Heart right ventricle (tissue), 16 donors: Measurements from ENCODE around the gene DCDC2C. TPM values are rescaled to one million over a fixed set of nuclear protein-coding genes. Genes with fewer than 3 reads are reported as not detected.

ENCODE experiments used
- ATAC-seq, 8 donors: fragments of 200-7000 bp; cut with Tn5 transposase; one replicate each; pipeline ENCODE4 v1.9.1; 2020; ENCODE audit warnings: mild to moderate bottlenecking in 8 of 8, moderate library complexity in 8 of 8, moderate number of reproducible peaks in 1 of 8
- DNase-seq, 2 donors: peaks; one replicate each; pipeline ENCODE4 v3.0.0-alpha.2; 2020
- H3K27ac ChIP-seq, 10 donors: fragments of 200-600 bp; sonication (generic) in 2 of 10; one replicate each; pipeline versions ENCODE4 v1.5.0 to v1.8.0; 2020 to 2022; ENCODE audit warnings: mild to moderate bottlenecking in 3 of 10
- H3K27me3 ChIP-seq, 7 donors: fragments of 200-600 bp; one replicate each; pipeline ENCODE4 v1.8.0; 2021 to 2022; ENCODE audit warnings: mild to moderate bottlenecking in 2 of 7
- H3K36me3 ChIP-seq, 9 donors: fragments of 200-600 bp; sonication (generic) in 1 of 9; one replicate each; pipeline versions ENCODE4 v1.5.0 to v1.8.0; 2020 to 2022; ENCODE audit warnings: mild to moderate bottlenecking in 2 of 9
- H3K4me1 ChIP-seq, 9 donors: fragments of 200-600 bp; sonication (generic) in 1 of 9; one replicate each; pipeline versions ENCODE4 v1.5.0 to v1.8.0; 2020 to 2022; ENCODE audit warnings: mild to moderate bottlenecking in 4 of 9
- H3K4me3 ChIP-seq, 10 donors: fragments of 200-600 bp; sonication (generic) in 2 of 10; one replicate each; pipeline versions ENCODE4 v1.5.0 to v1.8.0; 2020 to 2022; ENCODE audit warnings: mild to moderate bottlenecking in 7 of 10, moderate library complexity in 2 of 10
- H3K9me3 ChIP-seq, 11 donors: fragments of 200-600 bp in 10 of 11; sonication (generic) in 2 of 11; one replicate each; pipeline versions ENCODE4 v1.5.0 to v1.8.0; 2013 to 2022; ENCODE audit warnings: mild to moderate bottlenecking in 2 of 11, control low read depth in 1 of 11, moderate library complexity in 1 of 11
- WGBS, 2 donors: extraction: QIAGEN DNeasy Blood & Tissue Kit; methylation state at CpG; one replicate each; pipeline ENCODE4 v1.1.7; 2013; ENCODE audit warnings: inconsistent platforms in 1 of 2; 5-methylcytosine and 5-hydroxymethylcytosine counted together
- intact Hi-C, 10 donors: fragments of 100-400 bp; cut with DNase I; formaldehyde crosslinking; loops; one replicate each; pipeline versions ENCODE4 v1.11.1 to v1.14.2; 2022
- polyA plus RNA-seq, 2 donors: library from polyadenylated mRNA; stranded (reverse); fragments of 200-250 nt; gene quantifications; one replicate each; pipeline ENCODE4 v1.2.3, GENCODE V29; 2013
- total RNA-seq, 10 donors: library from RNA; stranded (reverse); fragmentation: NEBNext Ultra II Directional in 3 of 10; extraction: Animal tissue kit (Norgen Biotek cat#: 25700) in 3 of 10; gene quantifications; one replicate each; pipeline versions ENCODE4 v1.2.1 to v1.2.4, GENCODE V29; 2021 to 2023
- TF ChIP-seq, protein P1 (sequence below), 9 donors: fragments of 200-600 bp; sonication (generic) in 2 of 9; IDR thresholded peaks; one replicate each; pipeline versions ENCODE4 v1.5.0 to v1.8.0; 2021 to 2022; ENCODE audit warnings: antibody characterized with exemption in 9 of 9, mild to moderate bottlenecking in 5 of 9, moderate library complexity in 1 of 9
- donor health status: Arrhythmogenic right ventricular cardiomyopathy.
- donor health status: ischemic (EF 13 %, LVEDD 7.1; RV severe dilation, severe dysfunction).
- donor health status: healthy with polysubstance abuse.
- donor health status: DM: no; HTN: yes; CAD: no.
- donor health status: DM: no; HTN: no; CAD: no.
- donor health status: ischemic (EF 25% LVEDD 6.9; RV normal size, moderate dysfunction).
- donor health status: ischemic (EF 25% LVEDD 5.7; RV mildly dilated, moderate dysfunction).
- donor health status: healthy.
- donor health status: DM: yes; HTN: yes; CAD: no.
- donor health status: Ischemic cardiomyopathy.
- donor health status: ischemic (EF 35%, LVEDD 5.7; RV mildly dilated, moderate dysfunction).
- donor health status: nonischemic (EF 11% LVEDD 7.7; RV severe dilation, severe dysfunction).
- donor health status: DM: yes; HTN: yes; CAD: no.
- donor health status: PGD.
- donor health status: ischemic (EF 29% LVEDD 5.4; RV normal size, mild dysfunction).
- donor health status: nonischemic (EF 23%, LVEDD 6.1; RV moderate dilation, normal function).

The DCDC2C gene
- total and polyA plus RNA-seq, 12 donors: 0.66 TPM; not detected in 11

DNA sequence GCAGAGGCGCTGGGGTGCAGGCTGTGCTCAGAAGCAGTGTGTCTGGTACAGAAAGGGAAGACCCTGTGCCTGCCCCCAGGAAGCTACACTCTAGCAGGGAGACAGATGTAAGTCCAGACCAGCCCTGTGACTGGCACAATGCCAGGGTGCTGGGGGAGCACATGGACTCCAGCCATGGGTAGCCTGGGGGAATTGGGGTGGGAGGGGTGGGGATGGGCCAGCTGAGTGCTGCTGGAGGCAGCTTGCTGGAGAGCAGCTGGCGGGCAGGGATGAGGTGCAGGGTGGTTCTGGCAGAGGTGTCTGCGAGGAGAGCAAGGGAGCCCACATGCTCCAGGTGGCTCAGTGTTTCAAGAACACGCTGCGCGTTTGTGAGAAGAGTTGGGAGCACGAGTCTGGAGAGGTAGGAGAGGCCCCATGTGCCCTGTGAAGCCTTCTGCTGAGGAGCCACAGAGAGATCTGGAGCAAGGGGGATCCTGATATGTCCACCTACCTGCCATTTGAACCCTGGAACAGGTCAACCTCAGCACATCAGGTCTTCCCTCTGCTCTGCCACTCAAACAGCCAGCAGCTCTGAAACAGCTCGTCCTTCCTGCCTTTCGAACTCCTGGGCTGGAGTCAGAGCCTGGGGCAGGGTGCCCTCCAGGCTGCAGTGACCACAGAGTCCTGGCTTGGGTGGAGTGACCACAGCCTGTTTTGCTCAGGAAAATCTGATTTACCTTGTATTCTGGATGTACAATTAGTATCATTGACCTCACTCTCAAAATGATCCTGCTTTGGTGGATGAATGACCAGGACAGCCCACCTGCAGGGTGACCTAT lies 30.3 kb upstream of the DCDC2C start:
- H3K4me1 ChIP-seq: no peaks in the 10 kb centered on the region
- peaks cover 0 to 17% (median 2%) of the 10 kb centered on the region in 7 donors for H3K27me3 ChIP-seq

GRCh38 chr2:3674066-3674845 lies 29.1 kb upstream of the DCDC2C start:
- Histone ChIP-seq H3K4me3 (no peak overlapping the region), H3K36me3 (no peaks in the 10 kb centered on the region), H3K27ac (no peak overlapping the region), H3K27me3 (peaks cover 0 to 23% (median 4%) of the 10 kb centered on the region in 7 donors), H3K4me1 (no peaks in the 10 kb centered on the region), H3K9me3 (no peaks in the 10 kb centered on the region)
- no peak for DNase-seq
- intact Hi-C loops: no loop called here
- WGBS, 2 donors: 87 to 90% methylated on average over 9 of the region's 9 CpGs
- no peak for ATAC-seq
- TF ChIP-seq, protein P1, sequence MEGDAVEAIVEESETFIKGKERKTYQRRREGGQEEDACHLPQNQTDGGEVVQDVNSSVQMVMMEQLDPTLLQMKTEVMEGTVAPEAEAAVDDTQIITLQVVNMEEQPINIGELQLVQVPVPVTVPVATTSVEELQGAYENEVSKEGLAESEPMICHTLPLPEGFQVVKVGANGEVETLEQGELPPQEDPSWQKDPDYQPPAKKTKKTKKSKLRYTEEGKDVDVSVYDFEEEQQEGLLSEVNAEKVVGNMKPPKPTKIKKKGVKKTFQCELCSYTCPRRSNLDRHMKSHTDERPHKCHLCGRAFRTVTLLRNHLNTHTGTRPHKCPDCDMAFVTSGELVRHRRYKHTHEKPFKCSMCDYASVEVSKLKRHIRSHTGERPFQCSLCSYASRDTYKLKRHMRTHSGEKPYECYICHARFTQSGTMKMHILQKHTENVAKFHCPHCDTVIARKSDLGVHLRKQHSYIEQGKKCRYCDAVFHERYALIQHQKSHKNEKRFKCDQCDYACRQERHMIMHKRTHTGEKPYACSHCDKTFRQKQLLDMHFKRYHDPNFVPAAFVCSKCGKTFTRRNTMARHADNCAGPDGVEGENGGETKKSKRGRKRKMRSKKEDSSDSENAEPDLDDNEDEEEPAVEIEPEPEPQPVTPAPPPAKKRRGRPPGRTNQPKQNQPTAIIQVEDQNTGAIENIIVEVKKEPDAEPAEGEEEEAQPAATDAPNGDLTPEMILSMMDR (IDR thresholded peaks at IDR 0.05): no peak

More for the DNA sequence above, 30.3 kb upstream of the DCDC2C start:
- WGBS, 2 donors: 86 to 87% methylated on average over 9 of the region's 9 CpGs
- H3K36me3 ChIP-seq: no peaks in the 10 kb centered on the region
- no peaks in the 10 kb centered on the region for H3K9me3 ChIP-seq
- no peak overlapping the region for H3K4me3 ChIP-seq
- intact Hi-C loops: no loop called here
- H3K27ac ChIP-seq: no peak overlapping the region
- DNase-seq (no peak), ATAC-seq (no peak)
- TF ChIP-seq, protein P1 (IDR thresholded peaks at IDR 0.05): no peak

DNA sequence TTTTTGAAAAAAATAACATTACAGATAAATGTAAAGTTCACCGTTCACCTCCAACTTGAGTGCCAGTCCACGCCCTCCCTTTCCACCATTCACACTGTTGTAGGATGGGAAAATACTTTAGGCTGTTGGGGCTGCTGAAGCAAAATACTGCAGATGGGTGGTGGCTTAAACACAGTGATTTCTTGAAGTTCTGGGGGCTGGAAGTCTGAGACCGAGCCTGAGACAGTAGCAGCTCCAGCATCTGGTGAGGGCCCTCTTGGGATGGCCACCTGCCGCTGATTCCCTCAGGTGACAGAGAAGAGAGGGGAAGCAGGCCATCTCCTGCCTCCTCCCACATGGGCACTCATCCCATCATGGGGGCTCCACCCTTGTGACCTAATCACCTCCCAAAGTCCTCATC lies 27.7 kb upstream of the DCDC2C start:
- intact Hi-C loops: no loop called here

DNA sequence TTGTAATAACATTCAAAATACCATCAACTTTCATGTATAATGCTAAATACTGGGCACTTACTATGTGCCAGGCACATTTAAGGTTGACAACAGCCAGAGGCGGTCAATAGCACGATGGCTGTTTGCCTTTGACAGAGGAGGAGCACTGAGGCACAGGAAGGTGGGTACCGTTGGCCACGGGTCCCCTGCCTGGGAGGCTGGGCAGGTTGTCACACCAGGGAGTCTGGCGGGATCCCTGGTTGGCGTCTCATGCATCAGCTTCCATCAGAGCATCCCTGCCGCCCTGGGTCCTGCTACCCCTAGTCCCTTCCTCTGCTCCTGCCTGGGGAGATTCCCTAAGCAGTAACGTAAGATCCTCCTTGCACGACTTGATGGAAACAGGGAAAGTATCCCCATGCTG lies 25.9 kb upstream of the DCDC2C start:
- Histone ChIP-seq H3K27me3 (peaks cover 0 to 25% (median 4%) of the 10 kb centered on the region in 7 donors), H3K4me3 (no peak overlapping the region), H3K9me3 (no peaks in the 10 kb centered on the region), H3K4me1 (no peaks in the 10 kb centered on the region), H3K36me3 (no peaks in the 10 kb centered on the region), H3K27ac (no peak overlapping the region)
- intact Hi-C loops: no loop called here
- WGBS, 2 donors: 82 to 86% methylated on average over 9 of the region's 9 CpGs
- no peak for DNase-seq
- ATAC-seq: no peak
- TF ChIP-seq, protein P1 (IDR thresholded peaks at IDR 0.05): no peak

More for the DNA sequence above, 27.7 kb upstream of the DCDC2C start:
- Histone ChIP-seq H3K27me3 (peaks cover 0 to 25% (median 4%) of the 10 kb centered on the region in 7 donors), H3K9me3 (no peaks in the 10 kb centered on the region), H3K4me1 (no peaks in the 10 kb centered on the region), H3K4me3 (no peak overlapping the region), H3K36me3 (no peaks in the 10 kb centered on the region), H3K27ac (no peak overlapping the region)
- 90 to 96% methylated on average over 4 of the region's 4 CpGs for WGBS, 2 donors
- ATAC-seq (no peak), DNase-seq (no peak)
- TF ChIP-seq, protein P1 (IDR thresholded peaks at IDR 0.05): no peak
